Neuronal stem cell (in vitro differentiated cells): ENCODE data around the gene COBLL1.

ENCODE experiments used
- DNase-seq: peaks from one replicate; pipeline ENCODE4 v3.0.0-alpha.2; 2013; ENCODE audit warnings: low spot score
- H2AFZ ChIP-seq: one replicate; pipeline ENCODE4 v1.6.1; 2013; ENCODE audit warnings: mild to moderate bottlenecking, low read length, inconsistent platforms
- H2AK5ac ChIP-seq: 2 replicates; pipeline ENCODE4 v1.6.1; 2013; ENCODE audit warnings: low read depth, mild to moderate bottlenecking, inconsistent platforms, low read length, moderate library complexity, mixed read lengths
- H2BK120ac ChIP-seq: 2 replicates; pipeline ENCODE4 v1.6.1; 2013; ENCODE audit warnings: low read depth, mild to moderate bottlenecking, inconsistent platforms, low read length, moderate library complexity, mixed read lengths
- H2BK12ac ChIP-seq: one replicate; pipeline ENCODE4 v1.6.1; 2013; ENCODE audit warnings: low read length, inconsistent platforms
- H2BK15ac ChIP-seq: 2 replicates; pipeline ENCODE4 v1.6.1; 2013; ENCODE audit warnings: mild to moderate bottlenecking, low read length, inconsistent platforms, mixed read lengths
- H2BK5ac ChIP-seq: one replicate; pipeline ENCODE4 v1.6.1; 2013; ENCODE audit warnings: inconsistent platforms, mild to moderate bottlenecking, low read length, moderate library complexity
- H3K14ac ChIP-seq: one replicate; pipeline ENCODE4 v1.6.1; 2013; ENCODE audit warnings: low read length, inconsistent platforms
- H3K18ac ChIP-seq: 2 replicates; pipeline ENCODE4 v1.6.1; 2013; ENCODE audit warnings: low read length, inconsistent platforms
- H3K23ac ChIP-seq: 2 replicates; pipeline ENCODE4 v1.6.1; 2013; ENCODE audit warnings: low read depth, mild to moderate bottlenecking, mixed read lengths, low read length, inconsistent platforms; ENCODE audit not compliant: poor library complexity
- H3K27ac ChIP-seq: replicated peaks from 3 replicates; pipeline ENCODE4 v1.5.1; 2013; ENCODE audit warnings: low read length, inconsistent platforms
- H3K27me3 ChIP-seq, 3 experiments: 2 replicates each; pipeline ENCODE4 v1.6.1; 2013; ENCODE audit warnings: low read length in 3 of 3, mild to moderate bottlenecking in 2 of 3, inconsistent platforms in 1 of 3, low read depth in 1 of 3, mixed read lengths in 1 of 3, moderate library complexity in 1 of 3; ENCODE audit not compliant: control insufficient read depth in 3 of 3, insufficient read depth in 3 of 3
- H3K36me3 ChIP-seq, 2 donors: replicated peaks in 1 of 2; 2 replicates each; pipeline ENCODE4 v1.6.1; 2013; ENCODE audit warnings: low read length in 2 of 2; ENCODE audit not compliant: control insufficient read depth in 2 of 2, insufficient read depth in 2 of 2
- H3K4ac ChIP-seq: 2 replicates; pipeline ENCODE4 v1.6.1; 2013; ENCODE audit warnings: inconsistent platforms, mild to moderate bottlenecking, low read length, moderate library complexity
- H3K4me1 ChIP-seq, 2 donors: 1 replicate in 1 of 2; 2 replicates in 1 of 2; pipeline ENCODE4 v1.6.1; 2013; ENCODE audit warnings: low read length in 2 of 2, low read depth in 1 of 2; ENCODE audit not compliant: control insufficient read depth in 2 of 2, insufficient read depth in 1 of 2
- H3K4me2 ChIP-seq: one replicate; pipeline ENCODE4 v1.6.1; 2013; ENCODE audit warnings: mild to moderate bottlenecking, low read length, inconsistent platforms; ENCODE audit not compliant: insufficient read depth, poor library complexity, severe bottlenecking
- H3K4me3 ChIP-seq, 2 donors: 2 replicates each; pipeline ENCODE4 v1.5.1; 2013; ENCODE audit warnings: low read length in 2 of 2, mild to moderate bottlenecking in 2 of 2, inconsistent platforms in 1 of 2, moderate library complexity in 1 of 2
- H3K79me1 ChIP-seq: one replicate; pipeline ENCODE4 v1.6.1; 2013; ENCODE audit warnings: low read depth, mild to moderate bottlenecking, inconsistent platforms, low read length, moderate library complexity
- H3K9ac ChIP-seq: one replicate; pipeline ENCODE4 v1.6.1; 2013; ENCODE audit warnings: mild to moderate bottlenecking, low read depth, low read length, inconsistent platforms; ENCODE audit not compliant: poor library complexity
- H3K9me3 ChIP-seq, 2 donors: replicated peaks in 1 of 2; 2 replicates each; pipeline versions ENCODE3 to v1.6.1; 2013; ENCODE audit warnings: low read length in 2 of 2, mild to moderate bottlenecking in 2 of 2, inconsistent platforms in 1 of 2, low read depth in 1 of 2, mixed read lengths in 1 of 2, moderate library complexity in 1 of 2; ENCODE audit not compliant: control insufficient read depth in 2 of 2, insufficient read depth in 1 of 2
- H4K8ac ChIP-seq: one replicate; pipeline ENCODE4 v1.6.1; 2013; ENCODE audit warnings: low read depth, mild to moderate bottlenecking, inconsistent platforms, low read length, moderate library complexity
- H4K91ac ChIP-seq: one replicate; pipeline ENCODE4 v1.6.1; 2013; ENCODE audit warnings: low read length, low read depth, mild to moderate bottlenecking, inconsistent platforms; ENCODE audit not compliant: poor library complexity
- WGBS, 2 donors: extraction: QIAGEN DNeasy Blood & Tissue Kit; methylation state at CpG; one replicate each; pipeline ENCODE4 v1.1.7; 2013; ENCODE audit warnings: missing lambda C conversion rate in 2 of 2, mixed read lengths in 1 of 2; ENCODE audit not compliant: insufficient read length in 2 of 2, insufficient replicate concordance in 1 of 2; ENCODE audit errors: extremely low coverage in 2 of 2; 5-methylcytosine and 5-hydroxymethylcytosine counted together

Gene COBLL1

GRCh38 chr2:164766216-164766953 is 75.2 kb downstream of the COBLL1 start:
- no peak overlapping the region for H3K4me3 ChIP-seq
- no peaks in the 10 kb centered on the region for H3K9me3 ChIP-seq
- no peak for DNase-seq
- H4K8ac ChIP-seq, result no peak overlapping the region
- H4K91ac ChIP-seq, result no peak overlapping the region
- H2BK120ac ChIP-seq, result no peak overlapping the region
- H3K27ac ChIP-seq, result no peak overlapping the region
- no peak overlapping the region for H3K14ac ChIP-seq
- H3K27me3 ChIP-seq, result no peaks in the 10 kb centered on the region
- no peak overlapping the region for H3K18ac ChIP-seq
- no peak overlapping the region for H3K23ac ChIP-seq
- no peaks in the 10 kb centered on the region for H3K79me1 ChIP-seq
- no peak overlapping the region for H2AK5ac ChIP-seq
- no CpG with 5 or more reads among the region's 4 CpGs for WGBS, 2 donors
- H3K4me1 ChIP-seq, result no peaks in the 10 kb centered on the region
- H2BK12ac ChIP-seq, result no peak overlapping the region
- H3K36me3 ChIP-seq, result no peaks in the 10 kb centered on the region
- no peak overlapping the region for H2AFZ ChIP-seq
- H3K4me2 ChIP-seq, result no peak overlapping the region
- H3K4ac ChIP-seq, result no peak overlapping the region
- H2BK5ac ChIP-seq, result no peak overlapping the region
- no peak overlapping the region for H3K9ac ChIP-seq
- no peak overlapping the region for H2BK15ac ChIP-seq

- Histone ChIP-seq H3K9ac (no peak overlapping the region), H3K36me3 (no peaks in the 10 kb centered on the region), H3K9me3 (no peaks in the 10 kb centered on the region), H3K79me1 (no peaks in the 10 kb centered on the region), H2AK5ac (no peak overlapping the region), H3K27ac (no peak overlapping the region), H3K4ac (no peak overlapping the region), H3K18ac (no peak overlapping the region), H2BK5ac (no peak overlapping the region), H3K23ac (no peak overlapping the region), H3K4me2 (no peak overlapping the region), H2BK120ac (no peak overlapping the region), H3K4me3 (no peak overlapping the region), H3K14ac (no peak overlapping the region), H2BK12ac (no peak overlapping the region), H3K27me3 (no peaks in the 10 kb centered on the region), H2AFZ (no peak overlapping the region), H4K91ac (no peak overlapping the region), H3K4me1 (no peaks in the 10 kb centered on the region), H4K8ac (no peak overlapping the region), H2BK15ac (no peak overlapping the region)
- no peak for DNase-seq
- WGBS, 2 donors, result no CpG with 5 or more reads among the region's 3 CpGs
Observed at GRCh38 chr2:164764996-164765395, 76.6 kb downstream of the COBLL1 start.

- no peaks in the 10 kb centered on the region for H3K27me3 ChIP-seq
- H4K8ac ChIP-seq, result no peak overlapping the region
- no peaks in the 10 kb centered on the region for H3K9me3 ChIP-seq
- no peak for DNase-seq
- no peak overlapping the region for H2BK5ac ChIP-seq
- no peak overlapping the region for H3K18ac ChIP-seq
- no peak overlapping the region for H3K4me3 ChIP-seq
- H2AK5ac ChIP-seq, result no peak overlapping the region
- H3K4ac ChIP-seq, result no peak overlapping the region
- no peaks in the 10 kb centered on the region for H3K36me3 ChIP-seq
- no CpG with 5 or more reads among the region's 1 CpG for WGBS, 2 donors
- no peak overlapping the region for H3K4me2 ChIP-seq
- no peak overlapping the region for H3K23ac ChIP-seq
- no peak overlapping the region for H3K9ac ChIP-seq
- H3K14ac ChIP-seq, result no peak overlapping the region
- no peaks in the 10 kb centered on the region for H3K4me1 ChIP-seq
- H2BK120ac ChIP-seq, result no peak overlapping the region
- H2BK12ac ChIP-seq, result no peak overlapping the region
- no peak overlapping the region for H4K91ac ChIP-seq
- H3K79me1 ChIP-seq, result no peaks in the 10 kb centered on the region
- no peak overlapping the region for H2BK15ac ChIP-seq
- no peak overlapping the region for H2AFZ ChIP-seq
- H3K27ac ChIP-seq, result no peak overlapping the region
Observed at GRCh38 chr2:164764474-164764873, 77.1 kb downstream of the COBLL1 start.

GRCh38 chr2:164763431-164763830 is 78.2 kb downstream of the COBLL1 start:
- Histone ChIP-seq H4K91ac (no peak overlapping the region), H3K23ac (no peak overlapping the region), H3K4me1 (no peaks in the 10 kb centered on the region), H3K9ac (no peak overlapping the region), H3K14ac (no peak overlapping the region), H3K36me3 (no peaks in the 10 kb centered on the region), H3K4me2 (no peak overlapping the region), H2BK12ac (no peak overlapping the region), H4K8ac (no peak overlapping the region), H2BK15ac (no peak overlapping the region), H2BK120ac (no peak overlapping the region), H3K4ac (no peak overlapping the region), H2AFZ (no peak overlapping the region), H3K4me3 (no peak overlapping the region), H3K27ac (no peak overlapping the region), H2AK5ac (no peak overlapping the region), H3K9me3 (no peaks in the 10 kb centered on the region), H3K27me3 (no peaks in the 10 kb centered on the region), H3K79me1 (no peaks in the 10 kb centered on the region), H2BK5ac (no peak overlapping the region), H3K18ac (no peak overlapping the region)
- 100% methylated on average over 1 of the region's 5 CpGs; no CpG with 5 or more reads in 1 of the 2 donors for WGBS, 2 donors
- no peak for DNase-seq
